Measurements from ENCODE around the gene ST7L. TPM values are rescaled to one million over a fixed set of nuclear protein-coding genes. Genes with fewer than 3 reads are reported as not detected.

Gene ST7L
- total RNA-seq, 4 donors from 2014 or later: 16.5 to 37.1 (median 27.8) TPM

DNA sequence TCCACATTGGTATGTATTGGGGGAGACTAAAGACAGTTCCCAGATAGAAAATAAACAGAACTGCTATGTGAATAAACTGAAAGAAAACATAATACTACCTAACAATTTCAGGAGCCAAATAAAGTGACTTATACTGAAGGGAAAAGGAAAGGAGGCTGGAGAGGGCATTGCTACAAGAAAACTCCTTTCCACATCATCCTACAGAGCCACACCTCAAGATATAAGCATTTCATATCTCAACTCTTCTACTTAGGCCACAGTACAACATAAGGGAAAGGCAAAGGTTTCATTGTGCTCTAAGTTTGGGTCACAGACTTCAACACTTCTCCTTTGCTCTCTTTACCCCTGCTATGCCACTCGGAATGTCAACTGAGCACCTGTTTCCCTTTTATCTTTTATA, 54.9 kb downstream of the ST7L start:
- Histone ChIP-seq H3K27me3 (no peaks in the 10 kb centered on the region), H3K9me3 (no peaks in the 10 kb centered on the region), H3K4me1 (no peaks in the 10 kb centered on the region), H3K36me3 (no peaks in the 10 kb centered on the region), H3K4me3 (no peak overlapping the region), H3K27ac (no peak overlapping the region)
- TF ChIP-seq, protein P1, sequence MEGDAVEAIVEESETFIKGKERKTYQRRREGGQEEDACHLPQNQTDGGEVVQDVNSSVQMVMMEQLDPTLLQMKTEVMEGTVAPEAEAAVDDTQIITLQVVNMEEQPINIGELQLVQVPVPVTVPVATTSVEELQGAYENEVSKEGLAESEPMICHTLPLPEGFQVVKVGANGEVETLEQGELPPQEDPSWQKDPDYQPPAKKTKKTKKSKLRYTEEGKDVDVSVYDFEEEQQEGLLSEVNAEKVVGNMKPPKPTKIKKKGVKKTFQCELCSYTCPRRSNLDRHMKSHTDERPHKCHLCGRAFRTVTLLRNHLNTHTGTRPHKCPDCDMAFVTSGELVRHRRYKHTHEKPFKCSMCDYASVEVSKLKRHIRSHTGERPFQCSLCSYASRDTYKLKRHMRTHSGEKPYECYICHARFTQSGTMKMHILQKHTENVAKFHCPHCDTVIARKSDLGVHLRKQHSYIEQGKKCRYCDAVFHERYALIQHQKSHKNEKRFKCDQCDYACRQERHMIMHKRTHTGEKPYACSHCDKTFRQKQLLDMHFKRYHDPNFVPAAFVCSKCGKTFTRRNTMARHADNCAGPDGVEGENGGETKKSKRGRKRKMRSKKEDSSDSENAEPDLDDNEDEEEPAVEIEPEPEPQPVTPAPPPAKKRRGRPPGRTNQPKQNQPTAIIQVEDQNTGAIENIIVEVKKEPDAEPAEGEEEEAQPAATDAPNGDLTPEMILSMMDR (IDR thresholded peaks at IDR 0.05): no peak
- no peak for TF ChIP-seq POLR2A (IDR thresholded peaks at IDR 0.05)
- DNase-seq: no peak
- intact Hi-C loops (cut with DNase I; ENCODE audit: low total_unique reads): no loop called here

DNA sequence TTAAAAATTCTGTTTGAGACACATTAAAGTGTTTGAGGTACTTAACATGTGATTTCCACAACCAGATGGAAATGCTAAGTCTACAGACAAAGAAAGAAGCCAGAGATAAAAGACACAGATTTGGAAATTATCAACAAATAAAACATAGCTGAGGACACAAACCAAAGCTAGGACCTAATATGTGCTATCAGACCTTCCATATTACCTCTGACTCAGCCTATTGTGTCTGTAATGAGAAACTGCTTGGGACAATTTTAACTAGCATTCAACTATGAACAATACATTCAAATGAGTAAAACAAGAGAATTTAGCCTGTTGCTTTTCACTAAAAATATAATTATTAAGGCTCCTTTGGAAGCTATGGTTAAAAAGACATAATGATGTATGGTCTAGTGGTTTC, 55.6 kb downstream of the ST7L start:
- no peaks in the 10 kb centered on the region for H3K4me1 ChIP-seq
- no peaks in the 10 kb centered on the region for H3K36me3 ChIP-seq
- no peak overlapping the region for H3K4me3 ChIP-seq
- H3K27me3 ChIP-seq: no peaks in the 10 kb centered on the region
- no peak overlapping the region for H3K27ac ChIP-seq
- intact Hi-C loops (cut with DNase I; ENCODE audit: low total_unique reads): no loop called here
- H3K9me3 ChIP-seq: no peaks in the 10 kb centered on the region
- no peak for DNase-seq
- no peak for TF ChIP-seq POLR2A (IDR thresholded peaks at IDR 0.05)
- TF ChIP-seq, protein P1 (IDR thresholded peaks at IDR 0.05): no peak

DNA sequence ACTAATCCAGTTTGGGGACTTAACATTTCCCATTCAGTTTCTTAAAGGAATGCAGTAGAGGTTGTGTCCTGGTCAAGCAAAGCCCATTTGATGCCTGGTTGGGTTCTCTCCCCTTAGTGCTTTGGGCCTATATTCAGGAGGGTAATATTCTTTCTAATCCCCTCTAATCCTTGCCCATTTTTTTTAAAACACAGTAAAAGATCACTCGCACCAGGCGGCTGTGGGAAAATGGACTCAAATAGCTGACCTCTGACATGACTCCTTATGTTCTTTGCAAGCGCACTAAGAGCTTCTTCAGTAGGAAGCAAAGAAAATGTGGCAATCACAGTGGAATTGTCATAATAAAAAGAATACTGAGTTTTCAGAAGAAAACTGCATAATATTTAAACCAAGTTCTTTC, 60.3 kb downstream of the ST7L start:
- Histone ChIP-seq H3K9me3 (no peaks in the 10 kb centered on the region), H3K4me3 (no peak overlapping the region), H3K36me3 (no peaks in the 10 kb centered on the region), H3K27me3 (no peaks in the 10 kb centered on the region), H3K4me1 (no peaks in the 10 kb centered on the region), H3K27ac (no peak overlapping the region)
- TF ChIP-seq, protein P1 (IDR thresholded peaks at IDR 0.05): no peak
- TF ChIP-seq POLR2A (IDR thresholded peaks at IDR 0.05): no peak
- intact Hi-C loops (cut with DNase I; ENCODE audit: low total_unique reads): no loop called here
- no peak for DNase-seq

DNA sequence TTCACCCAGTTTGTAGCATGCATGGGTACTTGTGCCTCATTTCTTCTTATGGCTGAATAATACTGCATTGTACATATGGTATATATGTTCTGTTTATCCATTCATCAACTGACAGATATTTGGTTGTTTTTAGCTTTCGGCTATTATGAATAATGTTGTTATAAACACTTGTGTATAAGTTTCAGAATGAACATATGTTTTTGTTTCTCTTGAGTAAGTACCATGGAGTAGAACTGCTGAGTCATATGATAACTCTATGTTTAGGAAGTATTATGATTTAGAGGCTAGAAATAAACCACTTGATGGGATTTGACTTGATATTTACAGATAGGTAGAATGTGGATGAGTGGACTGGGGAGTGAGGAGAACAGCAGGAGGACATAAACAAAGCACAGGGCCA, 61.6 kb downstream of the ST7L start:
- DNase-seq: no peak
- no peak overlapping the region for H3K27ac ChIP-seq
- H3K4me1 ChIP-seq: no peaks in the 10 kb centered on the region
- no peaks in the 10 kb centered on the region for H3K27me3 ChIP-seq
- TF ChIP-seq, protein P1 (IDR thresholded peaks at IDR 0.05): no peak
- no peaks in the 10 kb centered on the region for H3K9me3 ChIP-seq
- no peaks in the 10 kb centered on the region for H3K36me3 ChIP-seq
- intact Hi-C loops (cut with DNase I; ENCODE audit: low total_unique reads): no loop called here
- H3K4me3 ChIP-seq: no peak overlapping the region

DNA sequence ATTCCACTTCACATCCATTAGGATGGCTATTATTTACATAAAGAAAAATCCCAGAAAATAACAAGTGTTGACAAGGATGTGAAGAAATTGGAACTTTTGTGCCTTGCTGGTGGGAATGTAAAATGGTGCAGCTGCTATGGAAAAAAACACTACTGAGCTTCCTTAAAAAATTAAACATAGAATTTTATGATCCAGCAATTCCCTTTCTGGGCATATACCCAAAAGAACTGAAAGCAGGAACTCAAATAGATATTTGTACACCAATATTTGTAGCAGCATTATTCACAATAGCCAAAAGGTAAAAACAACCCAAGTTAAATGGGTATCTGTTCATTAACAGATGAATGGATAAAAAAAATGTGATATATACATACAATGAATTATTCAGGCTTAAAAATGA, 64.5 kb downstream of the ST7L start:
- Histone ChIP-seq H3K27me3 (no peaks in the 10 kb centered on the region), H3K4me1 (no peaks in the 10 kb centered on the region), H3K27ac (no peak overlapping the region), H3K9me3 (no peaks in the 10 kb centered on the region), H3K4me3 (no peak overlapping the region), H3K36me3 (no peaks in the 10 kb centered on the region)
- DNase-seq: no peak
- TF ChIP-seq POLR2A (IDR thresholded peaks at IDR 0.05): no peak
- TF ChIP-seq, protein P1 (IDR thresholded peaks at IDR 0.05): no peak
- intact Hi-C loops (cut with DNase I; ENCODE audit: low total_unique reads): no loop called here

Data from uterus (tissue), 4 donors.